Measurements from ENCODE around the gene PCLO. TPM values are rescaled to one million over a fixed set of nuclear protein-coding genes. Genes with fewer than 3 reads are reported as not detected.
A peak's percentile ranks its signal among the peaks of the same experiment; 100 is the strongest.

Gene PCLO
- total and polyA plus RNA-seq, 4 donors: 0.04 to 1.1 (median 0.48) TPM

DNA sequence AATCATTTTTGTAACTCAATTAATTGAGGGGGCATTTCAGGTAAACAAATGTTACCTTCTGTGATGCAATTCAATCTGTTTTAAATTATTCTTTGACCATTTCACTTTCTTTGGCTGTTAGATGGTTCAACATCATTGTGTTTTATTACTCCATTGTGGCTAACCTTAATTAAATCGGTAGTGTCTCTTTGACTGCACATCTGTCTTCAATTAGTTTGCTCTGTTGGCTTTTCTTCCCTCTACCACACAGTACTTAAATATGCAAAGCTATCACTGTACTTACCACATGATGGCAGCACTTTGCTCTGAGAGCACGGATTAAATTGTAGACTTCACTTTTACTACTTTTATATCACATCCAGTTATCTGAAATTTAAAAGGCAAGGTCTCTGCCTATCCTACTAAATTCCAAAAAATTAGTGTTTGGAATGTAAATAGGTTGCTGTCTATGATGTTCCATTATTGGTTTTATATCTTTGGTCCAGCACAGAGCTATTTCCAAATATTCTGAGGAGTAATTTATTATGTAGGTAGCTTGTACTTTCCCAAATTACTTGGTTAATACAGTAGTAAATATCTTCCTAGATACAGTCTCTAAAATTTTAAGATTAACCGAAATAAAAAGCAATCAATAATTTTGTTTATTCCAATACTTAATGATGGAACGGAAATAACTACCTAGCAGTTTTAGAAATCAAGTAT lies 352.0 kb downstream of the PCLO start:
- H3K27me3 ChIP-seq (ENCODE audit: control insufficient read depth in 4 of 4, insufficient read depth in 4 of 4, low read length in 3 of 4): no peaks in the 10 kb centered on the region
- WGBS: 28% methylated on average over 4 of the region's 4 CpGs
- H3K27ac ChIP-seq (ENCODE audit: low read depth in 1 of 2, low read length in 2 of 2): no peak overlapping the region
- no peaks in the 10 kb centered on the region for H3K36me3 ChIP-seq (ENCODE audit: control insufficient read depth in 4 of 4, insufficient read depth in 3 of 4, low read depth in 1 of 4, low read length in 3 of 4)
- H3K9me3 ChIP-seq (ENCODE audit: control insufficient read depth in 4 of 4, low read length in 3 of 4): no peaks in the 10 kb centered on the region
- TF ChIP-seq RAD21 (IDR thresholded peaks at IDR 0.05) (peak; percentile 62 to 74), JUND (IDR thresholded peaks at IDR 0.05) (no peak), CTCF (IDR thresholded peaks at IDR 0.05; ENCODE audit: low read depth, low read length, missing input control) (peak; percentile 37), TAF1 (conservative IDR thresholded peaks at IDR 0.05) (no peak)
- TF ChIP-seq, protein P1, sequence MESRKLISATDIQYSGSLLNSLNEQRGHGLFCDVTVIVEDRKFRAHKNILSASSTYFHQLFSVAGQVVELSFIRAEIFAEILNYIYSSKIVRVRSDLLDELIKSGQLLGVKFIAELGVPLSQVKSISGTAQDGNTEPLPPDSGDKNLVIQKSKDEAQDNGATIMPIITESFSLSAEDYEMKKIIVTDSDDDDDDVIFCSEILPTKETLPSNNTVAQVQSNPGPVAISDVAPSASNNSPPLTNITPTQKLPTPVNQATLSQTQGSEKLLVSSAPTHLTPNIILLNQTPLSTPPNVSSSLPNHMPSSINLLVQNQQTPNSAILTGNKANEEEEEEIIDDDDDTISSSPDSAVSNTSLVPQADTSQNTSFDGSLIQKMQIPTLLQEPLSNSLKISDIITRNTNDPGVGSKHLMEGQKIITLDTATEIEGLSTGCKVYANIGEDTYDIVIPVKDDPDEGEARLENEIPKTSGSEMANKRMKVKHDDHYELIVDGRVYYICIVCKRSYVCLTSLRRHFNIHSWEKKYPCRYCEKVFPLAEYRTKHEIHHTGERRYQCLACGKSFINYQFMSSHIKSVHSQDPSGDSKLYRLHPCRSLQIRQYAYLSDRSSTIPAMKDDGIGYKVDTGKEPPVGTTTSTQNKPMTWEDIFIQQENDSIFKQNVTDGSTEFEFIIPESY (IDR thresholded peaks at IDR 0.05): no peak
- DNase-seq (ENCODE audit: low spot score): no peak
- H3K4me1 ChIP-seq (ENCODE audit: control insufficient read depth in 4 of 4, insufficient read depth in 4 of 4, low read length in 3 of 4): no peaks in the 10 kb centered on the region
- H3K4me3 ChIP-seq (ENCODE audit: low read depth in 1 of 3, low read length in 3 of 3): no peak overlapping the region
- no peak overlapping the region for H3K9ac ChIP-seq (ENCODE audit: low read depth in 1 of 2, low read length in 2 of 2)

- no peak overlapping the region for H3K27ac ChIP-seq (ENCODE audit: low read depth in 1 of 2, low read length in 2 of 2)
- H3K4me3 ChIP-seq (ENCODE audit: low read depth in 1 of 3, low read length in 3 of 3): no peak overlapping the region
- 64% methylated on average over 2 of the region's 2 CpGs for WGBS
- no peak for DNase-seq (ENCODE audit: low spot score)
- no peaks in the 10 kb centered on the region for H3K36me3 ChIP-seq (ENCODE audit: control insufficient read depth in 4 of 4, insufficient read depth in 3 of 4, low read depth in 1 of 4, low read length in 3 of 4)
- H3K27me3 ChIP-seq (ENCODE audit: control insufficient read depth in 4 of 4, insufficient read depth in 4 of 4, low read length in 3 of 4): no peaks in the 10 kb centered on the region
- H3K9me3 ChIP-seq (ENCODE audit: control insufficient read depth in 4 of 4, low read length in 3 of 4): no peaks in the 10 kb centered on the region
- no peak for TF ChIP-seq CTCF (IDR thresholded peaks at IDR 0.05; ENCODE audit: low read depth, low read length, missing input control)
- no peak for TF ChIP-seq YY1 (IDR thresholded peaks at IDR 0.05)
- TF ChIP-seq, protein P2, sequence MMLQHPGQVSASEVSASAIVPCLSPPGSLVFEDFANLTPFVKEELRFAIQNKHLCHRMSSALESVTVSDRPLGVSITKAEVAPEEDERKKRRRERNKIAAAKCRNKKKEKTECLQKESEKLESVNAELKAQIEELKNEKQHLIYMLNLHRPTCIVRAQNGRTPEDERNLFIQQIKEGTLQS (IDR thresholded peaks at IDR 0.05): no peak
- TF ChIP-seq HNF4G (IDR thresholded peaks at IDR 0.05): no peak
- no peak for TF ChIP-seq RAD21 (IDR thresholded peaks at IDR 0.05)
- TF ChIP-seq, protein P1 (IDR thresholded peaks at IDR 0.05): no peak
- TF ChIP-seq FOXA2 (IDR thresholded peaks at IDR 0.05): no peak
- no peak for TF ChIP-seq NR2F2 (IDR thresholded peaks at IDR 0.05)
- TF ChIP-seq MAX (IDR thresholded peaks at IDR 0.05): no peak
- no peak for TF ChIP-seq SP1 (IDR thresholded peaks at IDR 0.05)
- TF ChIP-seq TAF1 (conservative IDR thresholded peaks at IDR 0.05): no peak
- no peak for TF ChIP-seq HNF4A (conservative IDR thresholded peaks at IDR 0.05)
- TF ChIP-seq JUND (IDR thresholded peaks at IDR 0.05): no peak
- no peak for TF ChIP-seq REST (IDR thresholded peaks at IDR 0.05)
- TF ChIP-seq EGR1 (IDR thresholded peaks at IDR 0.05; ENCODE audit: low read depth in 2 of 2): no peak
- no peak for TF ChIP-seq GABPA (IDR thresholded peaks at IDR 0.05 in 1 of 2, conservative IDR thresholded peaks at IDR 0.05 in 1 of 2)
- H3K4me1 ChIP-seq (ENCODE audit: control insufficient read depth in 4 of 4, insufficient read depth in 4 of 4, low read length in 3 of 4): no peaks in the 10 kb centered on the region
- H3K9ac ChIP-seq (ENCODE audit: low read depth in 1 of 2, low read length in 2 of 2): no peak overlapping the region
Measured at GRCh38 chr7:82808633-82809032, 354.1 kb downstream of the PCLO start.

All from liver (tissue), 9 donors.